ENCODE measurements around the gene ESYT3. TPM values are rescaled to one million over a fixed set of nuclear protein-coding genes. Genes with fewer than 3 reads are reported as not detected.
"Not testable (repeated sequence)": the region's sequence is repeated elsewhere in the genome, so short reads cannot be mapped to it uniquely, and the experiment has no call there.

Gene ESYT3
- total RNA-seq, 2 donors from 2014 or later, result 0.12 to 1.7 TPM

DNA sequence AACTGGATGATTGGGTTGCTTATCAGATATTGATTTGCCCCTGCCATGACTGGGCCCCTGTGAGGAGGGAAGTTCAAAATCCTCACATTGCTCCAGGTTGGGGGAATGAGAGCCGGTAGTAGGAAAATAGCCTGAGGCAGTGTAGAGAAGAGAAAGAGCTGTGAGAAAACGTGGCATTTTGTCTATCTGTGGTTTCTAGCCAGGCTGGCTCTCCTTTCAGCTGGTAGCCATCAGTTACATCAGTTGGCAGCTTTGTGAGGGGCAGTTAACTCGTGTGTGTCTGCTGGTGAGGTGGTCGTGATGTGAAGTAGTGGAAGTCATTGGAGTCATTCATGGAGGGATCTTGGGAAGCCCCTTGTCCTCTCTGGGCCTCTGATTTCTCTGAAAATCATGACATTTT is 5.2 kb downstream of the ESYT3 start:
- ATAC-seq, result no peak
- DNase-seq, result no peak
- intact Hi-C loops (cut with DNase I, micrococcal nuclease), result no loop called here

DNA sequence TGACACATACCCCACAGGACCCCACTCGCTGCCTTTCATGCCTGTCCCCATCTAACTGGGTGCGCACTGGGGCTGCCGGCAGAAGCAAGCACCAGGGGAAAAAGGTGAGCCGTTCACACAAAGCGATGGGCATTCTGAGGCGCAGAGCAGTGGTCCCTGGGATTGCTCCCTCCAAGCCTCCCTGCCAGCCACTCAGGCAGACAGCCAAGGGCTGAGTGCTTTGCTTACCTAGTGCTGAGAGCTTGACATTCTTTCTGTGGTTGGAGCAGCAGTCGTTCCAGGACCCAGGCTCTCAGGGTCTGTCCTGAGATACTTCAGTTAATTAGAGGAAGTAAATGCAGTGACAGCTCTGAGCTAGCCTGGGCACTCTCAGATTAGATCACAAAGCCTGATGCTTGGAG is 5.7 kb downstream of the ESYT3 start:
- intact Hi-C loops (cut with DNase I, micrococcal nuclease), result no loop called here
- no peak for ATAC-seq
- no peak for DNase-seq

- intact Hi-C loops (cut with DNase I, micrococcal nuclease), result no loop called here
- DNase-seq, result no peak
- no peak for ATAC-seq
Measured at GRCh38 chr3:138440596-138440995, 6.2 kb downstream of the ESYT3 start.

DNA sequence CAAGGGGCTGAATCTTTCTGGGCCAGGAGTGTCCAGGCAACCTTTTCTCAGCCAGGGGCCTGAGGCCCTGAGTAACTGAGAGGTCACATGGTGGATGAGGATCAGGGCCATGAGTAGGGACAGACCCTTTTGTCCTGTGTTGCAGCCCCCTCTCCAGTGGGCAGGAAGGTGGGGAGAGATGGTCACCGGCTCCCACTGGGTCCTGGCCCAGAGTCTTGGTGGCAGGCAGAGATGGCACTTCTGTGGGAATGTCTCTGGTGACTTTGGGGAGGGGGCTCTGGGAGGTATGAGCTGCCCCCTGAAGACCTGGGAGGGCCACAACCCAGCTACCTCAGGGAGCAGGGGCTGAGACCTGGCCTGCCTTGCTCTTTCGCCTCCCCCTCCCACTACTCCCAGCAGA is 6.8 kb downstream of the ESYT3 start:
- ATAC-seq (no peak), DNase-seq (no peak)
- intact Hi-C loops (cut with DNase I, micrococcal nuclease), result no loop called here

GRCh38 chr3:138441742-138442141 is 7.3 kb downstream of the ESYT3 start:
- intact Hi-C loops (cut with DNase I, micrococcal nuclease), result no loop called here
- DNase-seq, result no peak
- ATAC-seq, result no peak

DNA sequence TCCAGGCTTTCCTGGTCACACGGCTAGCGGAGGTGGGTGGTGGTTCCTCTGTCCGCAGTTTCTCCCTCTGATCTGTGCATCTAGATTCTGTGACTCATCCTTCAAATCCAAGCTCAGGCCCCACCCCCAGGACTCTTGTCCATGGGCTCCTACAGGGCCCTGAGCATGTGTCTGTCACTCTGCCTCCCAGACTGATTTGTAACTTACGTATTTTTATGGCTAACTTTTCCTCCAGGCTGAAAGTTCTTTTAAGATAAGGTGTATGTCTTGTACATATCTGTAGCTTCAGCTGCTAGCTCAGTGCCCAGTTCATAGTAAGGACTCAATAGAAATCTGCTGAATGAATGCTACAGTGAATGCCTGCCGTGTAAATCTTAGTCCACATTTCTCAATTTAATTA is 8.0 kb downstream of the ESYT3 start:
- DNase-seq (no peak), ATAC-seq (no peak)
- intact Hi-C loops (cut with DNase I, micrococcal nuclease), result no loop called here

GRCh38 chr3:138443091-138443490 is 8.7 kb downstream of the ESYT3 start:
- intact Hi-C loops (cut with DNase I, micrococcal nuclease), result no loop called here
- no peak for ATAC-seq

DNA sequence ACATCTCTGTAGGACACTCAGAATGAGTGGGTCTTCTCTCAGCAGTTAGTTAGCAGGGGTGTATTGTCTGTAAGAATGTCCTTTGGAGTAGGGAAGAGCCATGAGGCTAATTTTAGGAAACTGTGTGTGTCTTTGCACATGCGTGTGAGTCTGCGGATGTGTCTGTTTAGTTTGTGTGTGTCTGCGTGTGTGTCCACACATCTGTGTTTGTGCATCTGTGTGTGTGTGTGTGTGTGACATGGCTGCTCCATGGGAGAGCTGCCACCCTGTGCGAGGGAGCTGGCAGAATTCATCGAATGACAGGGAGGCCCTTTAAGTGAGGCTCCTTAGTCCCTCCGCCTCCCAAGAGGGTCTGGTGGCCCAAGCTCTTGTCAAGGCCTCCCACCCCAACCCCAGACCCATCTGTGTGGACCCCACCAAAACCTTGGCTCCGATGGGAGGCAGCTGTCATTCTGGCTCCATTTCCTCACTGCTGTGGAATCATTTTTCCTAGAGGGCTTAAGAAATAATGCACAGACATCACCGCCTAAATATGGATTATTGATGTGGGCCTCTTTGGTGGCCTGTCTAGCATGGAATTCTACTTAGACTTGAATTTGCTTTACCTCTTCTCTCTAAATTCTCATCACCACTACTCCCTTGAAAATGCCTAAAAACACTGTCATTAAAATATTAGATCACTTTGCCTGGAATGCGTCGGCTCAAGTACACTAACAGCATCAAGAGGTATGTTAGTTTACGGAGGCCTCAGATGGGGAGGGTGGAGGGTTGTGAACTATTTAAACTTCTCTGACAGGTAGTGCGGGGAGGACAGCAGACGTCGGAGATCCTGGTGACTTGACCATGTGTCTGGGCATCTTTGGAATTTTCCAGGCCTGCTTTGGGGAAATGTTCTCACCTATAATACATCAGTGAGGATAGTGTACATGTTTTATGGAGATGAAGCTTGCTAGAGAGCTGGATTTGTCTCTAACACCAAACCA is 9.4 kb downstream of the ESYT3 start:
- intact Hi-C loops (cut with DNase I, micrococcal nuclease), result no loop called here
- DNase-seq (no peak), ATAC-seq (no peak)

More at GRCh38 chr3:138443091-138443490, 8.7 kb downstream of the ESYT3 start:
- DNase-seq, result no peak

- ATAC-seq, result no peak
- intact Hi-C loops (cut with DNase I, micrococcal nuclease), result no loop called here
Measured at GRCh38 chr3:138445236-138445635, 10.8 kb downstream of the ESYT3 start.

GRCh38 chr3:138445654-138446053 is 11.2 kb downstream of the ESYT3 start:
- ATAC-seq (no peak), DNase-seq (no peak)
- intact Hi-C loops (cut with DNase I, micrococcal nuclease), result no loop called here

More at GRCh38 chr3:138445236-138445635, 10.8 kb downstream of the ESYT3 start:
- no peak for DNase-seq

GRCh38 chr3:138448631-138449030 is 14.2 kb downstream of the ESYT3 start:
- intact Hi-C loops (cut with DNase I, micrococcal nuclease), result no loop called here
- ATAC-seq (no peak), DNase-seq (no peak)

DNA sequence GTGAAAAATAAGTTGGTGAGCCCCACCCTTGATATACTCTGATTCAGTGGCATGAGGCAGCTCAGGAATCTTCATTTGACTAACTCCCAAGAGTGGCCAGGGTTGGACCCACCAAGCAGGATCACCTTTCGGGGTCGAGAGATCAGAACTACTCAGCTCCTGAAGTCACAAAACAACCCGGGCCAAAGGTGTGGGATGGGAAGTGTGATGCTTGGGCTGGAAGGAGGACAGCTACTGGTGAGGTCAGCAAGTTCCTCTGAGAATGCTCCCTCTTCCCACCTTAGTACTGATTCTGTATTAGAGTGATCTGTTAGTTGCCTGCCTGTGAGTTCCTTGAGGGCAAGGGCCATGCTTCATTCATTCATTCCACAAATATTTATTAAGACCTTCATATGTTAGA is 15.1 kb downstream of the ESYT3 start:
- DNase-seq (no peak), ATAC-seq (no peak)
- intact Hi-C loops (cut with DNase I, micrococcal nuclease), result no loop called here

- intact Hi-C loops (cut with DNase I, micrococcal nuclease), result no loop called here
- no peak for DNase-seq
- no peak for ATAC-seq
Measured at GRCh38 chr3:138450181-138450580, 15.8 kb downstream of the ESYT3 start.

DNA sequence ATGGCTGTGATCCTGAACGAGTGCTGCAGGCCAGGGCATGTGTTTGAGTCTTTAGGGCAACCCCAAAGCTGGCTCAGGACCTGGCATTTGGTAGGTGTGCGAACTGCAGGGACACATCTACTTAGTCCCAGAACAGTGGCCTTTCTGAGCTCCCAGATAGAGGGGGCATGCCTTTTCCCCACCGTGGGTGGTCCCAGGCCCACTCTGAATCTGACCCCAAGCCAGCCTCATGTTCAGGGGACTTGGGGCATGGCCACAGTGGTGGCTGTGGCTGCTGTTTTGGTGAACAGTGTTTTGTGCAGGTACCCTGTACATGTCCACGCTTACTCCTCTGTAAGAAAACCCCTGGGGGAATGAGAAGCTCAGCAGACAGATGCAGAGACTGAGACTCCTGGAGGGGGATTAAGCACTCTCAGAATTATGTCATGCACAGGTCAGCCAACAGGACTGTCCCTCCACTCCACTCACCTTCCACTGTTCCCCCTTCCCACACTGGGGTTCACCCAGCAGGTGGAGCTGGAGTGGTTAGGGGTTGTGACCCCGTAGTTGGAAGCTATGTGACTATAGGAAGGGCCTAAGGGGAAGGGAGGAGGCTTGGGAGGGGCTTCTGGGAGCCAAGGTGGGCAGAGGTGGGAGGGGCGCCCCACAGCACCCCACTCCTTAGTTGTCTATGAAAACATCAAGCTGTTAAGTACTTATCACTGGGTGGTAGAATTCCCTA is 16.4 kb downstream of the ESYT3 start:
- DNase-seq, result no peak
- intact Hi-C loops (cut with DNase I, micrococcal nuclease), result no loop called here
- ATAC-seq, result no peak

DNA sequence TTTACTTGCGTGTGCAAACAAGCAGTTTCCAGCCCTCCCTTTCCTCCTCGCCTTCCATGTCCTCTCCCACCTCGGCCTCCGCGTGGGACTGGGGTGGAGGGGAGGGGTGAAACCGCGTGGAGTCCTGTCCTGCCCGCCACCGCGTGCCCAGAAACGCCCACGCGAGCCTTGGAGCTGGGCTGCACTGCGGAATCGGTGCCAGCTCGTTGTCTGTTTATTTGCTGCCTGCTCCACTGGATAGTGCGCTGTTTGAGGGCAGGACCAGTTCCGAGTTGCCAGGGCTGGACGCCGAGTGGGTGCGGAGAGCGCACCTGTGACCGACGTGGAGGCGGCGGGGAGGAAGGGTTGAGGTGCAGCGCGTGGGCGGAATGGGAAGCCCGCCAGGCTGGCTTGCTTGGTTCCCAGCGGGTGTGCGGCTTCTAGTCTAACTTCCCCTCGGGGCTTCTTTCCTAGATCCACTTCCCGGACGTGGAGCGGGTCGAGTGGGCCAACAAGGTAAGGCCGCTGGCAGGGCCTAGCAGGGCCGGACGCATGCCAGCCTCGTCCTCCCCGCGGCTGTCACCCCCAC is 17.3 kb downstream of the ESYT3 start:
- ATAC-seq, result no peak
- DNase-seq, result no peak
- intact Hi-C loops (cut with DNase I, micrococcal nuclease), result no loop called here

DNA sequence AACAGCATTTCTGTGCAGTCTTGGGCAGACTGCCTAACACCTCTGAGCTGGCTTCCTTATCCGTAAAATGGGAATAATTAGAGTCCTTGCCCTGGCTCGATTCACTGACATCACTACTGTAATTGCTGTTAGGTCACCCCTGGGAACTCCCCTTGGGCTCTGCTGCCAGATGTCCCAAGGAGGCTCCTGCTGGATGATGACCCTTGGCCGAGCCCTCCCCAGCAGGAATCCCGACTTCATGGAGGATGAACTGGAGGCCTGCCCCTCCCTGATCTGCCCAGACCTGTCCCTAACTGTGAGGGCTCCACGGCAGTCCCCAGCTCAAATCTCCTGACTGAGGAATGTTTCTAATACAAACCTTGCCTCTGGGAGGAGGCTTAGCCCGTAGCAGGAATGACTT is 18.0 kb downstream of the ESYT3 start:
- ATAC-seq, result no peak
- no peak for DNase-seq
- intact Hi-C loops (cut with DNase I, micrococcal nuclease), result no loop called here

GRCh38 chr3:138453940-138454339 is 19.5 kb downstream of the ESYT3 start:
- intact Hi-C loops (cut with DNase I, micrococcal nuclease); DNase-seq; ATAC-seq: not testable (repeated sequence)

- intact Hi-C loops (cut with DNase I, micrococcal nuclease), result no loop called here
- no peak for ATAC-seq
- no peak for DNase-seq
Measured at GRCh38 chr3:138455801-138456716, 21.6 kb downstream of the ESYT3 start.

Data from left colon (tissue), 2 donors.